ENCODE results near the gene ZNF524. TPM values are rescaled to one million over a fixed set of nuclear protein-coding genes. Genes with fewer than 3 reads are reported as not detected.

The ZNF524 gene
- total RNA-seq, 1 donor from 2014 or later: 2.9 TPM

DNA sequence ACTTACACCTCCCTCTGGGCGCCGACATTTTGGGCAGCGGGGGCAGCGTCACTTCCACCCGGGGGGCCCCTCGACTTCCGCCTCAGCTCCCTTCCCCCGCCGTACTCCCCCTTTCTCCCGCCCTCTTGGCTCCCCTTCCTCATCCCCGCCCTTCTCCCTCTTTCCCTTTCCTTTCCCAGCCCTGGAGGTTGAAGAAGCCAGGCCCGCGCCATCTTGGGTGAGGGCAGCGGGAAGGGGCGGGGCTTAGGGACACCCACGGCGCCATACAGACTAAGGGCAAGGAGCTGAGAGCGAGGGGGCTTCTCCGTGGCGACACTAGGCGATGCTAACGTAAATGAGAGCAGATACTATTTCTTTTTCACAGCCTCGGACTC is 633 bp upstream of the ZNF524 start, which contains the start of gene FIZ1:
TSS of gene FIZ1 (minus strand) at position 50 of the 374 bp plus-strand sequence. CDS start 1,652 bp downstream, outside the sequence.
- peak; percentile 90 to 95 for DNase-seq (ENCODE audit: low spot score in 2 of 2)
- no peak for FAIRE-seq

DNA sequence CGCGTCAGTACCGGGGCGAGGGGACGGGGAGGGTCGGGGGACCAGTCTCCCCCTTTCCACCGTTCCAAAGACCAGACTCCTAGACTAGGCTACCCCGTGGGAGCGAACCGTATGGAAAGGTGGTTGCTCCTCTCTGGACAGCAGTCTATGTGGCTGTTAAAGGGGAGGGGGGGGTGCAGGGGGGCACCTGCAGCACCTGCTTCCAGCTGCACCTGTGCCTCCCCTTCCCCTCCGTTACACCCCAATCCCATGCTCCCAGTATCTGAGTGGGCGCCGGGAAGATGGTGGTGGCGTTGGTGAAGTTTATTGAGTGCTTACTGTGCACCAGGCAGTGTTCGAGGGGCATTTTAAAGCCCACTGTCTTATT is 557 bp downstream of the ZNF524 start:
- no peak for FAIRE-seq
- DNase-seq (ENCODE audit: low spot score in 2 of 2): no peak

DNA sequence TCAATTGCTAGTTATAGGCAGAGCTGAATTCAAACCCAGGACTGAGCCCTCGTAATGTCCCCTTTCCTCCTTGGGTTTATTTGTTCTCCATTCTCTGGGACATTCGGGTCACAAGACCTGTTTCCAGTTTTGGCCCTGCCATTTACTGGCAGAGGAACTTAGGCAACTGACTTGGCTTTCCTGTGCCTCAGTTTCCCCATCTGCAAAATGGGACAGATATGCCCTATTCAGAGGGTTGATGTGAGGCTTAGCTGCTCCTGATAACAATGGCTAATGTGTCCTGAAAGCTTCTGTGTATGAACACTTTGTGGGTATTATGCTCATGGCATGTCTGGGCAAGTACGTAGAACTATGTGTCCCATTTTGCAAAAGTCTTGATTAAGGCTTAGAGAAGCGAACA is 996 bp downstream of the ZNF524 start:
- FAIRE-seq (no peak), DNase-seq (ENCODE audit: low spot score in 2 of 2) (no peak)

DNA sequence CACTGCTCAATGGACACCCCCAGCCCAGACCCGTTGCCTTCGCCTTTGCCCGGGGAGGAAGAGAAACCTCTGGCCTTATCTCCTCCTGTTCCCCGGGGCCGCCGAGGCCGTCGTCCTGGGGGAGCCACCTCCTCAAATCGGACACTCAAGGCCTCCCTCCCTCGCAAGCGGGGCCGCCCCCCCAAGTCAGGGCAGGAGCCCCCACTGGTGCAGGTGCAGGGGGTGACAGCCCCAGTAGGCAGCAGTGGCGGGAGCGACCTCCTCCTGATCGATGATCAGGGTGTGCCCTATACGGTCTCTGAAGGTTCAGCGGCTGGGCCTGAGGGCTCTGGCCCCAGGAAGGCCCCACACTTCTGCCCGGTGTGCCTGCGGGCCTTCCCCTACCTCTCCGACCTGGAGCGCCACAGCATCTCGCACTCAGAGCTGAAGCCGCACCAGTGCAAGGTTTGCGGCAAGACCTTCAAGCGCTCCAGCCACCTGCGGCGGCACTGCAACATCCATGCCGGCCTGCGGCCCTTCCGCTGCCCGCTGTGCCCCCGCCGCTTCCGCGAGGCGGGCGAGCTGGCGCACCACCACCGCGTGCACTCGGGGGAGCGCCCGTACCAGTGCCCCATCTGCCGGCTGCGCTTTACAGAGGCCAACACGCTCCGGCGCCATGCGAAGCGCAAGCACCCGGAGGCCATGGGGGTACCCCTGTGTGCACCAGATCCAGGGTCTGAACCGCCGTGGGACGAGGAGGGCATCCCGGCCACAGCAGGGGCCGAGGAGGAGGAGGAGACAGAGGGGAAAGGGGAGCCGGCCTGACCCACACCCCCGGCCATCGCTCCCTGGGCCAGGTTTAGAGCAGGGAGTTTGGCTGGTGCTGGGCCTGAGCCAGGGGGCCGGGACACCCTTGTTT is 2.3 kb downstream of the ZNF524 start:
- no peak for FAIRE-seq
- no peak for DNase-seq (ENCODE audit: low spot score in 2 of 2)

DNA sequence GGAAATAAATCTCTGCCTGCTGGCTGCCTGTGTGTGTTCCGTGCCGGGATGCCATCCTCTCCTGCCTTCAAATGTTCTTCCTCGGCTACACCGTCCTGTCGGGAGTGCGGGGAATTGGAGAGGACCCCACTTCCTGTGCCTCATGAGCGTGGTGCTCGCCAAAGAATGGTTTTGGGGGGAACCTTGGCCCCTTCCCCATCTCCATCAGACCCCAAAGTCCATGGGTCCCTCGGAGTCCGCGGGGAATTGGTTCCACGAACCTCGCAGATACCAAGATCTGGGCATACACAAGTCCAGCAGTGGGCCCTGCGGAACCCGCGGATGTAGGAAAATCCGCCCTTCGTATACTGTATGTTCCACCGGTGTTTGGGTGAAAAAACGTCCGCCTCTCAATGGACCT is 3.0 kb downstream of the ZNF524 start:
- DNase-seq (ENCODE audit: low spot score in 2 of 2): no peak
- no peak for FAIRE-seq

DNA sequence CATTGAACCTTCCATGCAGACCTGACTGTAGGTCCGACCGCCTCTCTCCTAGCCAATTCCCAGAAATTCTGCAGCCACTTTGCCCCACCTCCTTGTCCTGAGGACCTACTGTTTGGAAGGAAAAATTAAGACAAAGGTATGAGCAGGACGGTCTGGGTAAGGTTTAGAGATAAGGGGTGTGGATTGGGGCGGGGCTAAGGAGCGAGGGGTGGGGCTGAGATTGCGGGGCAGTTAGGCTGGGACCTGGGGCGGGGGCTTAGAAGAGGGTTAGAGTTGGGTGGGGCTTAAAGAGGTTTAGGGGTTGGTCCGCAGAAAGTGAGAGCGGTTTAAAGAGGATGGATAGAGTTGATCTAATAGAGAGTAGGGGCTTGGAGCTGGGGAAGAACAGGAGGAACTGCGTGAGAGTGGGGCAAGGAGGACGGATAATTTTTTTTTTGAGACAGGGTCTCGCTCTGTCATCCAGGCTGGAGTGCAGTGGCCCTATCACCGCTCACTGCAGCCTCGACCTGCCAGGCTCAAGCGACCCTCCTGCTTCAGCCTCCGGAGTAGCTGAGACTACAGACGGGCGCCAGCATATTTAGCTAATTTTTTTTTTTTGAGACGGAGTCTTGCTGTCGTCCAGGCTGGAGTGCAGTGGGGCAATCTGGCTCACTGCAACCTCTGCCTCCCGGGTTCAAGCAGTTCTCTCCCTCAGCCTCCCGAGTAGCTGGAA is 3.6 kb downstream of the ZNF524 start:
- DNase-seq (ENCODE audit: low spot score in 2 of 2) (no peak), FAIRE-seq (no peak)

DNA sequence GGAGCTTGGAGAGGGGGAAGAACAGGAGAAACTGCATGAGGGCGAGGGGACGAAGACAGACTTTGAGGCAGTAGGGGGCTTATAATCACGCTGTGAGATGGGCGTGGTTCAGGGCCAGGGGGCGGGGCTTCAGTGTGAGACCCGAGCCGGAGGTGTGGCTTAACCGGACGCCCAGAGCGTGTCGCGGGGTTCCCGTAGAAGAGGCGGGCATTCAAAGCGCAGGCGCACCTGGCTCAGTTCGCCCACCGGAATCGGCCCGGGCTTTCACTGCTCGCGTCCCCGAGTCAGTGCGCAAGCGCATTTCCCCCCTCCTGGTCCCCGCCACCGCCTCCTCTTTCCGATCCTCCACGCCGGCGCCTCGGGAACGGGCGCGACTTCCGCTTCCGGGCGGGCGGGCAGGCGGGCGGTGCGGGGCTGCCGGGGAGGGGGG is 5.1 kb downstream of the ZNF524 start:
- DNase-seq (ENCODE audit: low spot score in 2 of 2) (peak; percentile 95), FAIRE-seq (no peak)

DNA sequence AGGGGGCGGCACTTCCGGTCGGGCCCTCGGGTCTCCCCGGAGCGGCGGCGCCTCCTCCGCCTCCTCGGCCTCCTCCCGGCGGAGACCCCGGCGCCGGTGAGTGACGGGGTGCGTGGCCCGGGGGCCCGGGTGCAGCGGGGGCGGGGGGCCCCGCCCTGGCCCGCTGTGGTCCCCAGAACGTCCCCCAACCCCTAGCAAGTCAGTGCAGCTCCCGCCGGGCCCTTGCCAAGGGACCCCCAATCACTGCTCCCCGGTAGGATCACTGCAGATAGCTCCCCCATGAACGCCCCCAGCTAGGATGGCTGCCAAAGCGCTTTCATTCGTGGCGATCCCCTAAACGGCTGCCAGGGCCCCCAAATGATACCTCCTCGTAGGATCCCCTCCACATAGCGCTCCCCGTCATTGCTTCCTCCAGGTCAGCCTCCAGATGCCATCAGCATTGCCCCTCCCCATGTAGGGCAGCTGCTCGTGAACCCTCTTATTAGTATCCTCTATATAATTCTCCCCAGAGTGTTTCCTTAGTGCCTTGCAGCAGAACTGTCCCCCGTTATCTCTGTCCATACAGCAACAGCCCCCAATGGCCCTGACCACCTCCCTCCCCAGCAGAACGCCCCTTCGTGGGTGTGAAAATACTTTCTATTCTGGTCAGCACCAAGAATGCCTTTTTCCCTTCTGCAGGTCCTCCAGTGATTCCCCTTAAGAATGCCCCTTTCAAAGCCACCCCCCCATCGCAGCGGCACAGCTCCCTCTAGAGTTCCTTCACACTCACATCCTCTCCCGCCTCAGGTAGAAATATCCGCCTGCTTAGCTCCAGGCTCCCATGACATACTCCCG is 5.8 kb downstream of the ZNF524 start, which contains the start of gene ZNF865:
TSS of gene ZNF865 (plus strand) at position 11 of the 834 bp plus-strand sequence. CDS start 7,972 bp downstream, outside the sequence.
- FAIRE-seq (no peak), DNase-seq (ENCODE audit: low spot score in 2 of 2) (peak; percentile 70 to 72)

DNA sequence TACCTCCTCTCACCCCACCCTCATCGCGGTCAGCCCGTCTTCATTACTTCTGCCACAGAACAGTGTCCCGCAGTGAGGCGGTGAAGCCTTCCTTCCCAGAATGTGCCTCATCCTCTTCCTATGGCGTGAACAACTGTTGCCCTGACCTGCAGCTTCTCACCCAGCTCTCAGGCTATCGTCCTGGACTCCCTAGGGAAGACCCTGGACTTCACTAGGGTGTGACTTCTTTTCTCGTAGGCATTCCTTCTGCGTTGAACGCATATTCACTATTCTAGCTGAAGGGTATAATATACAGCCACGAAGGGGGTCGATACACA is 6.3 kb downstream of the ZNF524 start:
- FAIRE-seq: no peak
- no peak for DNase-seq (ENCODE audit: low spot score in 2 of 2)

DNA sequence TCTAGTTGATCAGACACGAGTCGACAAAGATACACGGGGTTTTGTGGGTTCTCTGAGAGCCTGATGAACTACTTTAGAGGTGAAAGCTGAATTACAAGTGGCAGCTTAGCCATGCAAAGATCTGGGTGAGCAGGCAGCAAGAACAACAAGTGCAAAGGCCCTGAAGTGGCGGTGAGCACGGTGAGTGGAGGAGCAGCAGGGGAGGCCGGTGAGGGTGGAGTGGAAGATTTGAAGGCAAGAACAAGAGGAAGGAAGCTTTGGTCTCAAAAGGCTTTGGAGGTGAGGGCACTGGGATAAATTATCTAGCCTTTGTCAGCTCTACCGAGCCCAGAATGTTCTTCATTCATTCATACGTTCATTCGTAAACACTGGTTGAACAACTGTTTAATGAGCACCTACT is 6.7 kb downstream of the ZNF524 start:
- no peak for FAIRE-seq
- no peak for DNase-seq (ENCODE audit: low spot score in 2 of 2)

DNA sequence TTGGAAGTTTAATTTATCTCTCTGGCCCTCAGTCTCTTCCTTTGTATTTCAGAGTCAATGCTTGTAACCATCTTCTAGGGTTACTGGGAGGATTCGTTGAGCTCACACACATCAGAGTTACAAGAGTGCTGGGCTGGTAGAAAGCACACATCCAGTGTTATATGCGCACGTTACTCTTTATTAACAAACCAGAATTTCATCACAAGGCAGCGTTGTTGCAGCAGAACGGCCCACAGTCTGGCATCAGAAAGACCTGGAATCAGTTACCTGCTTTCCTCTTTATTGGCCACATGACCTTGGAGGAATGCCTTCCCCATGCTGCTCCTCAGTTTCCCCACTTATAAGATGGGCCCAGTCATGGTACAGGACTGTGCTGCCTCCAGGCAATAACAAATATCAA is 9.2 kb downstream of the ZNF524 start:
- no peak for FAIRE-seq
- no peak for DNase-seq (ENCODE audit: low spot score in 2 of 2)

DNA sequence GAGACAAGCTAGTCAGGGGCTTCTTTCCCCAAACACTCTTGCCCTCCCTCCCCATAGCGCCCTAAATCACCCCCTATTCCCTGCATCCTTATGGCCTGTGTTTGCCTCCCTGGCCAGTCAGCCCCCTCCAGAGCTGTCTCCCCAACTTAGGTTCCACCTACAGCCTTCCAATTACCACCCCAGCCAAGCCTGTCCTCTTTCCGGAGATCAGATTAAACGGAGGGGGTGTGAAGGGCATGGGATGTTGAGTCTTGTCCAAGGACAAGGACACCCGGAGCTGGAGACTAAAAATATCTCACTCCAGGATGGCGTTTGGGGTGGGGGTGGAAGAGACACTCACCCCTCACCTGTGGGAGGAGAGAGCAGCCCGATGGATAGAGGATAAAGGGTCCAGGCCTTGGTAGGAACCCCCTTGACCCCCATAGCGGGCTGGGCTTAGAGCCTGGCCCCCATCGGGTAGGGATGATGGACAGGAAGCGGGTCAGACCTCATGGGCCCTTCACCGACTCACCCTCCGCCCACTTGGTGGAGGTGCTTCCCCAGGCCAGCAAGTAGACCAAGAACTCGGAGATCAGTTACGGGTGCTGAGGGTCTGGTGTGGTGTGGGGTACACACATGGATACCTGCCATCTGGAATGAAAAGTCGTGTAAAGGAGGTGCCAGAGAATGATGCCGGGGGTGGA is 11.4 kb downstream of the ZNF524 start:
- DNase-seq (ENCODE audit: low spot score in 2 of 2): no peak
- FAIRE-seq: no peak

DNA sequence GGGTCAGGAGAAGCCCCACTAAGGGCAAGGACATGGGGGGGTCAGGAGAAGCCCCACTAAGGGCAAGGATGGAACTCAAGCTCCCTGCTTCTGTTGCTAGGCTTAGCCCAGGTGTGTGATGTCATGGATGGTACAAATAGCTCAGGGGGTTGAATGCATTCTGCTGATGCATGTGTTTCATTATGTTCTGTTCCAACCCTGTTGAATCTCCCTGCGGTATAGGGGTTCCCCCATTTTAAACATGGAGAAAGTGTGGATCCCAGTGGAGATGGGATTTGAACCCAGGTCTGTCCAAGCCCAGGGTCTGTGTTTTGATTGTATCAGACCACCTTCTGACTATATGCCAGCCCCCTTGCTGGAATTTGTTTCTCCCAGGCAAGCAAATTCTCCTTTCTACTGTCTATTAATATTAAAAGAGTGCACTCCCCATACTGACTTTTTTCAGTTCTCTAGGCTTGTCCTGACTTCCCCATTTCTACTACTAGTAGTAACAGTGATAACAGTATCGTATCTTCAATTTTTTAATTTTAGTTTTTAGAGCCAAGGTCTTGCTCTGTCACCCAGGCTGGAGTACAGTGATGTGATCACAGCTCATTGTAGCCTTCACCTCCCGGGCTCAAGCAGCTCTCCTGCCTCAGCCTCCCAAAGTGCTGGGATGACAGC is 12.0 kb downstream of the ZNF524 start:
- no peak for FAIRE-seq
- no peak for DNase-seq (ENCODE audit: low spot score in 2 of 2)

DNA sequence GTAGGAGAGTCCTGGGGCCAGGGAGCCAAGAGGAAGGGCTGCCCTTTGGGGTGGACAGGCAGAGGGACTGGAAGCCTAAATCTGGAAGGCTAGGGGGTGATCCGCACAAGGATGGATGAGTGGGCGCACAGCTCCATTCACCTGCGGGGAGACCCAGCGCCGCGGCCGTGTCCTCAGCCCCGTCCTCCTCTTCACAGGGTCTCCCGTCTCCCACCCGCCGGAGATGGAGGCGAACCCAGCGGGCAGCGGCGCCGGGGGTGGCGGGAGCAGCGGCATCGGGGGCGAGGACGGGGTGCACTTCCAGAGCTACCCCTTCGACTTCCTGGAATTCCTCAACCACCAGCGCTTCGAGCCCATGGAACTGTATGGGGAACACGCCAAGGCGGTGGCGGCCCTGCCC is 13.3 kb downstream of the ZNF524 start:
- FAIRE-seq: no peak
- DNase-seq (ENCODE audit: low spot score in 2 of 2): no peak

DNA sequence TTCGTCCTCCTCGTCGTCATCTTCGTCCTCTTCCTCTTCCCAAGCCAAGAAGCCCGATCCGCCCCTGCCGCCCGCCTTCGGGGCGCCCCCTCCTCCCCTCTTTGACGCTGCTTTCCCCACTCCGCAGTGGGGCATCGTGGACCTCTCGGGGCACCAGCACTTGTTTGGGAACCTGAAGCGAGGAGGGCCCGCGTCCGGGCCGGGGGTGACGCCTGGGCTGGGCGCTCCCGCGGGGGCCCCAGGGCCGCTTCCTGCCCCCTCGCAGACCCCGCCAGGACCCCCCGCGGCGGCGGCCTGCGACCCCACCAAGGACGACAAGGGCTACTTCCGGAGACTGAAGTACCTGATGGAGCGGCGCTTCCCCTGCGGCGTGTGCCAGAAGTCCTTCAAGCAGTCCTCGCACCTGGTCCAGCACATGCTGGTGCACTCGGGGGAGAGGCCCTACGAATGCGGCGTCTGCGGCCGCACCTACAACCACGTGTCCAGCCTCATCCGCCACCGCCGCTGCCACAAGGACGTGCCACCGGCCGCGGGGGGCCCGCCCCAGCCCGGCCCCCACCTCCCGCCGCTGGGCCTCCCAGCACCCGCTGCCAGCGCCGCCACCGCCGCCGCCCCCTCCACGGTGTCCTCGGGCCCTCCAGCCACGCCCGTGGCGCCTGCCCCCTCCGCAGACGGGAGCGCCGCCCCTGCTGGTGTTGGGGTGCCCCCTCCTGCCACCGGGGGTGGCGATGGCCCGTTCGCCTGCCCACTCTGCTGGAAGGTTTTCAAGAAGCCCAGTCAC is 14.0 kb downstream of the ZNF524 start:
- DNase-seq (ENCODE audit: low spot score in 2 of 2) (no peak), FAIRE-seq (no peak)

DNA sequence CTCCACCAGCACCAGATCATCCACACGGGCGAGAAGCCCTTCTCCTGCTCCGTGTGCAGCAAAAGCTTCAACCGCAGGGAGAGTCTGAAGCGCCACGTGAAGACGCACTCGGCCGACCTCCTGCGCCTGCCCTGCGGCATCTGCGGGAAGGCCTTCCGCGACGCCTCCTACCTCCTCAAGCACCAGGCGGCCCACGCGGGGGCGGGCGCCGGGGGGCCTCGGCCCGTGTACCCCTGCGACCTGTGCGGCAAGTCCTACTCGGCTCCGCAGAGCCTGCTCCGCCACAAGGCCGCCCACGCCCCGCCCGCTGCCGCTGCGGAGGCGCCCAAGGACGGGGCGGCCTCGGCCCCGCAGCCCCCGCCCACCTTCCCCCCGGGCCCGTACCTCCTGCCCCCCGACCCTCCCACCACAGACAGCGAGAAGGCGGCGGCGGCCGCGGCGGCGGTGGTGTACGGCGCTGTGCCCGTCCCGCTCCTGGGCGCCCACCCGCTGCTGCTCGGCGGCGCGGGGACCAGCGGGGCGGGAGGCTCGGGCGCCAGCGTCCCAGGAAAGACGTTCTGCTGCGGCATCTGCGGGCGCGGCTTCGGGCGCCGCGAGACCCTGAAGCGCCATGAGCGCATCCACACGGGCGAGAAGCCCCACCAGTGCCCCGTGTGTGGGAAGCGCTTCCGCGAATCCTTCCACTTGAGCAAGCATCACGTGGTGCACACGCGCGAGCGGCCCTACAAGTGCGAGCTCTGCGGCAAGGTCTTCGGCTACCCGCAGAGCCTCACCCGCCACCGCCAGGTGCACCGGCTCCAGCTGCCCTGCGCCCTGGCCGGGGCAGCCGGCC is 14.8 kb downstream of the ZNF524 start:
- DNase-seq (ENCODE audit: low spot score in 2 of 2): no peak
- FAIRE-seq: no peak

DNA sequence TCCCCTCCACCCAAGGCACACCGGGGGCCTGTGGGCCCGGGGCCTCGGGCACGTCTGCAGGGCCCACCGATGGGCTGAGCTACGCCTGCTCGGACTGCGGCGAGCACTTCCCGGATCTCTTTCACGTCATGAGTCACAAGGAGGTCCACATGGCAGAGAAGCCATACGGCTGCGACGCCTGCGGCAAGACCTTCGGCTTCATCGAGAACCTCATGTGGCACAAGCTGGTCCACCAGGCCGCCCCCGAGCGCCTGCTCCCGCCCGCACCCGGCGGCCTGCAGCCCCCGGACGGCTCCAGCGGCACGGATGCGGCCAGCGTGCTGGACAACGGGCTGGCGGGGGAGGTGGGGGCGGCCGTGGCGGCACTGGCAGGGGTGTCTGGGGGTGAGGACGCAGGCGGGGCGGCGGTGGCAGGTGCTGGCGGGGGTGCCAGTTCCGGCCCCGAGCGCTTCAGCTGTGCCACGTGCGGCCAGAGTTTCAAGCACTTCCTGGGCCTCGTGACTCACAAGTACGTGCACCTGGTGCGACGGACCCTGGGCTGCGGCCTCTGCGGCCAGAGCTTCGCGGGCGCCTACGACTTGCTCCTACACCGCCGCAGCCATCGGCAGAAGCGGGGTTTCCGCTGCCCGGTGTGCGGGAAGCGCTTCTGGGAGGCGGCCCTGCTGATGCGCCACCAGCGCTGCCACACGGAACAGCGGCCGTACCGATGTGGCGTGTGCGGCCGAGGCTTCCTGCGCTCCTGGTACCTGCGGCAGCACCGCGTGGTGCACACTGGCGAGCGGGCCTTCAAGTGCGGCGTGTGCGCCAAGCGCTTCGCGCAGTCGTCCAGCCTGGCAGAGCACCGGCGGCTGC is 15.7 kb downstream of the ZNF524 start:
- DNase-seq (ENCODE audit: low spot score in 2 of 2): no peak
- FAIRE-seq: no peak

Measured in frontal cortex (tissue), 4 donors.